ENCODE measurements around the gene PRR29.

PRR29 gene

GRCh38 chr17:63988127-63988478 lies 10.0 kb upstream of the PRR29 start:
- no peak overlapping the region for H3K4me2 ChIP-seq (ENCODE audit: low read length)
- no peak for TF ChIP-seq CTCF (IDR thresholded peaks at IDR 0.05)
- no peaks in the 10 kb centered on the region for H3K27me3 ChIP-seq (ENCODE audit: control insufficient read depth, insufficient read depth, low read length)
- no peak overlapping the region for H3K4me3 ChIP-seq (ENCODE audit: low read depth, low read length)
- H3K4me1 ChIP-seq = peaks cover 11% of the 10 kb centered on the region
- no peaks in the 10 kb centered on the region for H3K79me2 ChIP-seq
- no peaks in the 10 kb centered on the region for H3K36me3 ChIP-seq (ENCODE audit: control insufficient read depth, insufficient read depth, low read length)
- no peak overlapping the region for H3K9ac ChIP-seq
- no peaks in the 10 kb centered on the region for H3K9me3 ChIP-seq (ENCODE audit: control insufficient read depth, low read length)
- no peak overlapping the region for H2AFZ ChIP-seq
- no peak overlapping the region for H3K27ac ChIP-seq

GRCh38 chr17:63988741-63989621 lies 9.2 kb upstream of the PRR29 start:
- TF ChIP-seq CTCF (IDR thresholded peaks at IDR 0.05) = no peak
- Histone ChIP-seq H3K27ac (no peak overlapping the region), H2AFZ (no peak overlapping the region), H3K27me3 (ENCODE audit: control insufficient read depth, insufficient read depth, low read length) (no peaks in the 10 kb centered on the region), H3K36me3 (ENCODE audit: control insufficient read depth, insufficient read depth, low read length) (no peaks in the 10 kb centered on the region), H3K9me3 (ENCODE audit: control insufficient read depth, low read length) (no peaks in the 10 kb centered on the region), H3K4me3 (ENCODE audit: low read depth, low read length) (no peak overlapping the region), H3K4me1 (peaks cover 11% of the 10 kb centered on the region), H3K9ac (no peak overlapping the region), H3K79me2 (no peaks in the 10 kb centered on the region), H3K4me2 (ENCODE audit: low read length) (no peak overlapping the region)

DNA sequence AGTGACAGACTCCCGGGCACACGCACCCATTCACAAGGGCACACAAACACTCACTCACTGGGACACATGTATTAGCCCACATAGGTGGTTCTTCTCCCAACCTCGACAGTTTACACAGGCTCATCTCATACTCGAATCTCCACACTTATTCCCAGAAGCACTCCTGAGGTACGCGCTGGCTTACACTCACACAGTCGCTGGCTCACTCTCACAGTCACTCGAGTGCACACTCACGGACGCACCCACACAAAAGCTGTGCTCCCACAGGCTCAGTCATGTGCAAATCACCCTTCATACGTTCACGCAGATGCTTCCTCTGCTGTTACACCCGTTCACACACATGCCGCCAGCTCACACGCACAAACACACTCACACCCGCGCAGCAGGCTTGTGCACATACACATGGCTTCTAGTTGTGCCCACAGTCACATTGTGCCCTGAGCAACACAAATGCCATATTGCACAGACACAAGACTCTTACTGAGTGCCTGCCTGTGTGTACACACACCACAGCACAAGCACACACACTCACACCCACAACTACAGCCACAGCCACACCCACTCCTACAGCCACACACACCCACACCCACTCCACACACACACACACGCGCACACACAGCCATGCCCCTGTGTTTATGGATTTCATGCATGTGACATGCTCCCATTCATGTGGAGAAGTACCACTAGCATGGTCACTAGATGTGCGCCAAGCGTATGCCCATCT lies 8.4 kb upstream of the PRR29 start:
- H3K27me3 ChIP-seq (ENCODE audit: control insufficient read depth, insufficient read depth, low read length) = no peaks in the 10 kb centered on the region
- H2AFZ ChIP-seq = no peak overlapping the region
- H3K9ac ChIP-seq = no peak overlapping the region
- H3K27ac ChIP-seq = no peak overlapping the region
- H3K9me3 ChIP-seq (ENCODE audit: control insufficient read depth, low read length) = no peaks in the 10 kb centered on the region
- no peak overlapping the region for H3K4me2 ChIP-seq (ENCODE audit: low read length)
- H3K4me3 ChIP-seq (ENCODE audit: low read depth, low read length) = no peak overlapping the region
- no peaks in the 10 kb centered on the region for H3K36me3 ChIP-seq (ENCODE audit: control insufficient read depth, insufficient read depth, low read length)
- no peak for TF ChIP-seq CTCF (IDR thresholded peaks at IDR 0.05)
- no peaks in the 10 kb centered on the region for H3K79me2 ChIP-seq
- H3K4me1 ChIP-seq = peaks cover 11% of the 10 kb centered on the region

DNA sequence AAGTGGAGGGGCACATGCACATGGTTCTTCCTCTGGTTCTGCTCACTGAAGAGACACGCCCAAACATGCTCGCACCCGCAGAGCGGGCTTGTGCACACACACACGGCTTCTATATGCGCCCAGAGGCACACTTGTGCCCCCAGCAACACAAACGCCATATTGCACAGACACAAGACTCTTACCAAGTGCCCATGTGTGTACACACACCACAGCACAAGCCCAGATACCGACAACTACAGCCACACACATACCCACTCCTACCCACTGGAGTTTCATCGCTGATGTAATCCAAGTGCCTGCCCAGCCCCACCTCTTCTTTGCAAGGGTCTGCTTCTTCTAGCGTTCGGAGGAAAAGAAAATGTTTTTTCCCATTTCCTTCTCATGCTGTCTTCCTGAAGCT lies 6.5 kb upstream of the PRR29 start:
- Histone ChIP-seq H3K9ac (no peak overlapping the region), H3K79me2 (no peaks in the 10 kb centered on the region), H3K27me3 (ENCODE audit: control insufficient read depth, insufficient read depth, low read length) (no peaks in the 10 kb centered on the region), H2AFZ (no peak overlapping the region), H3K4me1 (peaks cover 9% of the 10 kb centered on the region), H3K4me2 (ENCODE audit: low read length) (no peak overlapping the region), H3K4me3 (ENCODE audit: low read depth, low read length) (no peak overlapping the region), H3K27ac (no peak overlapping the region), H3K36me3 (ENCODE audit: control insufficient read depth, insufficient read depth, low read length) (no peaks in the 10 kb centered on the region), H3K9me3 (ENCODE audit: control insufficient read depth, low read length) (no peaks in the 10 kb centered on the region)
- TF ChIP-seq CTCF (IDR thresholded peaks at IDR 0.05) = no peak

Data from parathyroid adenoma (tissue), 2 donors.